Fibroblast of lung (primary cell): ENCODE results near the gene KRT25.

Experiments
- CTCF ChIP-seq, 2 donors: IDR thresholded peaks in 1 of 2; conservative IDR thresholded peaks in 1 of 2; 1 replicate in 1 of 2; 2 replicates in 1 of 2; pipeline ENCODE4 v1.5.1; 2011 to 2012; ENCODE audit warnings: low read length in 2 of 2, control low read depth in 1 of 2, inconsistent platforms in 1 of 2, low read depth in 1 of 2, mild to moderate bottlenecking in 1 of 2
- EZH2 ChIP-seq: IDR thresholded peaks from 2 replicates; pipeline ENCODE4 v1.5.1; 2012; ENCODE audit warnings: low read length, control low read depth, mild to moderate bottlenecking; ENCODE audit errors: missing control alignments

- no peak for TF ChIP-seq CTCF (conservative IDR thresholded peaks at IDR 0.05 in 1 of 2, IDR thresholded peaks at IDR 0.05 in 1 of 2; ENCODE audit: low read depth in 1 of 2, low read length in 2 of 2)
- no peak for TF ChIP-seq EZH2
These were observed 24.2 kb downstream of the KRT25 start for GRCh38 chr17:40730970-40731369.
